ENCODE data around the gene SNRNP25. TPM values are rescaled to one million over a fixed set of nuclear protein-coding genes. Genes with fewer than 3 reads are reported as not detected.

Gene SNRNP25
- polyA plus RNA-seq, 3 donors, result 18.5 to 32.2 (median 31.6) TPM

DNA sequence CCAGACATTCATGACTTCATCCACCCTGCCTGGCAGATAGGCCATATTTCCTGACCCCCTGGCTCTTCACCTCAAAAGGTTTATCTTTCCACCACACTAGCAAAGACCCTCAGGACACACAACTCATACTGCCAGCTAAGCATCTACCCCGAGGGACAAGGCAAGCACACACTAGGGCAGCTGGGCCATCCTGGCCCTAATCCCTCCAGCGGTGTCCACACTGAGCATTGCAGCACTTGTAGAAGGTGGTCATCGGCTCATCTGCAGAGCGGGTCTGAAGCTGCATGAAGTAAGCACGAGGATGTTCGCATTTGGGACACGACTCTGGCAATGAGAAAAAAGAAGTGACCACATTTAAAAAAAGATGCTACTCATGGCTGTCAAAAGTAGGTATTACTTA is 6.4 kb upstream of the SNRNP25 start:
- H3K9me3 ChIP-seq (replicated peaks in 1 of 2; ENCODE audit: control insufficient read depth in 1 of 2, insufficient read depth in 1 of 2, low read length in 2 of 2), result no peaks in the 10 kb centered on the region
- H3K36me3 ChIP-seq (replicated peaks in 1 of 2; ENCODE audit: control insufficient read depth in 1 of 2, insufficient read depth in 2 of 2, low read length in 2 of 2), result peaks cover 50 to 72% of the 10 kb centered on the region in 2 donors
- peaks cover 0 to 5% (median 0%) of the 10 kb centered on the region in 3 donors for H3K27me3 Mint-ChIP-seq (ENCODE audit: low read depth in 3 of 3)
- TF ChIP-seq, protein P1, sequence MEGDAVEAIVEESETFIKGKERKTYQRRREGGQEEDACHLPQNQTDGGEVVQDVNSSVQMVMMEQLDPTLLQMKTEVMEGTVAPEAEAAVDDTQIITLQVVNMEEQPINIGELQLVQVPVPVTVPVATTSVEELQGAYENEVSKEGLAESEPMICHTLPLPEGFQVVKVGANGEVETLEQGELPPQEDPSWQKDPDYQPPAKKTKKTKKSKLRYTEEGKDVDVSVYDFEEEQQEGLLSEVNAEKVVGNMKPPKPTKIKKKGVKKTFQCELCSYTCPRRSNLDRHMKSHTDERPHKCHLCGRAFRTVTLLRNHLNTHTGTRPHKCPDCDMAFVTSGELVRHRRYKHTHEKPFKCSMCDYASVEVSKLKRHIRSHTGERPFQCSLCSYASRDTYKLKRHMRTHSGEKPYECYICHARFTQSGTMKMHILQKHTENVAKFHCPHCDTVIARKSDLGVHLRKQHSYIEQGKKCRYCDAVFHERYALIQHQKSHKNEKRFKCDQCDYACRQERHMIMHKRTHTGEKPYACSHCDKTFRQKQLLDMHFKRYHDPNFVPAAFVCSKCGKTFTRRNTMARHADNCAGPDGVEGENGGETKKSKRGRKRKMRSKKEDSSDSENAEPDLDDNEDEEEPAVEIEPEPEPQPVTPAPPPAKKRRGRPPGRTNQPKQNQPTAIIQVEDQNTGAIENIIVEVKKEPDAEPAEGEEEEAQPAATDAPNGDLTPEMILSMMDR (IDR thresholded peaks at IDR 0.05), result no peak
- H3K27ac Mint-ChIP-seq, result peak overlapping the region in 2 of 7 donors; percentile 48 to 74
- peaks cover 18% of the 10 kb centered on the region for H3K4me1 Mint-ChIP-seq
- no peak overlapping the region for H2AFZ ChIP-seq (ENCODE audit: insufficient read depth, low read depth, low read length, poor library complexity, severe bottlenecking)
- no peak overlapping the region for H3K4me2 ChIP-seq (replicated peaks; ENCODE audit: extremely low read depth, low read length, poor library complexity, severe bottlenecking)
- H3K4me3 ChIP-seq (replicated peaks in 1 of 3; ENCODE audit: low read depth in 2 of 3, low read length in 3 of 3), result no peak overlapping the region
- H3K9ac ChIP-seq (ENCODE audit: insufficient read depth, low read length, poor library complexity, severe bottlenecking), result no peak overlapping the region
- no peak for DNase-seq
- 96% methylated on average over 5 of the region's 7 CpGs for whole genome bisulfite sequencing (ENCODE audit: insufficient coverage)
- H3K4me3 Mint-ChIP-seq, result no peak overlapping the region
- peaks cover 0 to 3% of the 10 kb centered on the region in 2 donors for H3K4me1 ChIP-seq (ENCODE audit: control insufficient read depth in 1 of 2, insufficient read depth in 2 of 2, low read length in 2 of 2)
- no peaks in the 10 kb centered on the region for H3K9me3 Mint-ChIP-seq
- H3K27ac ChIP-seq (ENCODE audit: low read depth in 1 of 2, low read length in 2 of 2), result no peak overlapping the region
- intact Hi-C loops (cut with micrococcal nuclease), result no loop called here
- peaks cover 11% of the 10 kb centered on the region for H4K20me1 ChIP-seq (ENCODE audit: insufficient read depth, low read length)
- H3K27me3 ChIP-seq (ENCODE audit: control insufficient read depth in 2 of 2, insufficient read depth in 2 of 2, low read length in 2 of 2), result no peaks in the 10 kb centered on the region
- peaks cover 33% of the 10 kb centered on the region for H3K79me2 ChIP-seq (ENCODE audit: insufficient read depth, low read length)
- peaks cover 63 to 79% of the 10 kb centered on the region in 2 donors for H3K36me3 Mint-ChIP-seq

DNA sequence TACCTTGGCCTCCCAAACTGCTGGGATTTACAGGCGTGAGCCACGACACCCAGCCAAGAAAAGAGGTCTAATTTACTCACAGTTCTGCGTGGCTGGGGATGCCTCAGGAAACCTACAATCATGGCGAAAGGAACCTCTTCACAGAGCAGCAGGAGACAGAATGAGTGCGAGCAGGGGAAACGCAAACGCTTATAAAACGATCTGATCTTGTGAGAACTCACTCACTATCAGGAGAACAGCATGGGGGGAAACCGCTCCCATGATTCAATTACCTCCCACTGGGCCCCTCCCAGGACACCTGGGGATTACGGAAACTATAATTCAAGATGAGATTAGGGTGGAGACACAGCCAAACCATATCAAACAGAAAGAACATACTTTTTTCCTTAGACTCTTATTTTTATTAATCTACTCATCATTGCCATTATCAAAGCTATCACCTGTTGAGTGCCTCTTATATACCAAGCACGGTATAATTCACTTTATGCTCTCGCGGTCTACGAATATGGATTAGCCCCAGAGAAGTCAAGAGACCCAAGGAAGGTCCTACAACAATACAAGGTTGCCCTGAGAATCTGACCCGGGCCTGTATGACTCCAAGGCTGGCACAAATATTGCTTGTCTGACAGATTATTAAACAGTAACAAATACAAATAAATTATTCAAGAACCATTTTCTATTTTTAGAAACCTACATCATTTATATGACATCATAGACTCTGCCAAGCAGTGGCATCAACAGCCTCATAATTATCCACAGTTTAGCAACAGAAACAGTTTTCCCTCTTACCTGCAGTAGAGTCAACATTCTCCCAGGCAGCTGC is 2.6 kb upstream of the SNRNP25 start:
- H3K36me3 ChIP-seq (replicated peaks in 1 of 2; ENCODE audit: control insufficient read depth in 1 of 2, insufficient read depth in 2 of 2, low read length in 2 of 2), result peaks cover 27 to 44% of the 10 kb centered on the region in 2 donors
- Mint-ChIP-seq H3K4me1 (peaks cover 23% of the 10 kb centered on the region), H3K36me3 (peaks cover 36 to 47% of the 10 kb centered on the region in 2 donors), H3K4me3 (no peak overlapping the region), H3K9me3 (peaks cover 0 to 2% (median 0%) of the 10 kb centered on the region in 7 donors), H3K27me3 (ENCODE audit: low read depth in 3 of 3) (peaks cover 0 to 5% (median 0%) of the 10 kb centered on the region in 3 donors), H3K27ac (peak overlapping the region in 2 of 7 donors; percentile 44 to 63)
- intact Hi-C loops (cut with micrococcal nuclease), result no loop called here
- peaks cover 11% of the 10 kb centered on the region for H4K20me1 ChIP-seq (ENCODE audit: insufficient read depth, low read length)
- no peak overlapping the region for H3K4me3 ChIP-seq (replicated peaks in 1 of 3; ENCODE audit: low read depth in 2 of 3, low read length in 3 of 3)
- TF ChIP-seq, protein P1 (IDR thresholded peaks at IDR 0.05), result no peak
- H3K9ac ChIP-seq (ENCODE audit: insufficient read depth, low read length, poor library complexity, severe bottlenecking), result no peak overlapping the region
- H2AFZ ChIP-seq (ENCODE audit: insufficient read depth, low read depth, low read length, poor library complexity, severe bottlenecking), result no peak overlapping the region
- peaks cover 11 to 20% of the 10 kb centered on the region in 2 donors for H3K4me1 ChIP-seq (ENCODE audit: control insufficient read depth in 1 of 2, insufficient read depth in 2 of 2, low read length in 2 of 2)
- no peak overlapping the region for H3K27ac ChIP-seq (ENCODE audit: low read depth in 1 of 2, low read length in 2 of 2)
- peaks cover 58% of the 10 kb centered on the region for H3K79me2 ChIP-seq (ENCODE audit: insufficient read depth, low read length)
- H3K4me2 ChIP-seq (replicated peaks; ENCODE audit: extremely low read depth, low read length, poor library complexity, severe bottlenecking), result no peak overlapping the region
- WGBS (ENCODE audit: insufficient coverage), result 93% methylated on average over 8 of the region's 15 CpGs
- H3K27me3 ChIP-seq (ENCODE audit: control insufficient read depth in 2 of 2, insufficient read depth in 2 of 2, low read length in 2 of 2), result no peaks in the 10 kb centered on the region
- no peaks in the 10 kb centered on the region for H3K9me3 ChIP-seq (replicated peaks in 1 of 2; ENCODE audit: control insufficient read depth in 1 of 2, insufficient read depth in 1 of 2, low read length in 2 of 2)
- no peak for DNase-seq

All from CD14-positive monocyte (primary cell).